ENCODE data around the gene RASSF4. TPM values are rescaled to one million over a fixed set of nuclear protein-coding genes. Genes with fewer than 3 reads are reported as not detected.
A peak's percentile ranks its signal among the peaks of the same experiment; 100 is the strongest.

The RASSF4 gene
- total and polyA plus RNA-seq, 4 experiments from 2014 or later: 0.08 to 1.8 (median 0.92) TPM

DNA sequence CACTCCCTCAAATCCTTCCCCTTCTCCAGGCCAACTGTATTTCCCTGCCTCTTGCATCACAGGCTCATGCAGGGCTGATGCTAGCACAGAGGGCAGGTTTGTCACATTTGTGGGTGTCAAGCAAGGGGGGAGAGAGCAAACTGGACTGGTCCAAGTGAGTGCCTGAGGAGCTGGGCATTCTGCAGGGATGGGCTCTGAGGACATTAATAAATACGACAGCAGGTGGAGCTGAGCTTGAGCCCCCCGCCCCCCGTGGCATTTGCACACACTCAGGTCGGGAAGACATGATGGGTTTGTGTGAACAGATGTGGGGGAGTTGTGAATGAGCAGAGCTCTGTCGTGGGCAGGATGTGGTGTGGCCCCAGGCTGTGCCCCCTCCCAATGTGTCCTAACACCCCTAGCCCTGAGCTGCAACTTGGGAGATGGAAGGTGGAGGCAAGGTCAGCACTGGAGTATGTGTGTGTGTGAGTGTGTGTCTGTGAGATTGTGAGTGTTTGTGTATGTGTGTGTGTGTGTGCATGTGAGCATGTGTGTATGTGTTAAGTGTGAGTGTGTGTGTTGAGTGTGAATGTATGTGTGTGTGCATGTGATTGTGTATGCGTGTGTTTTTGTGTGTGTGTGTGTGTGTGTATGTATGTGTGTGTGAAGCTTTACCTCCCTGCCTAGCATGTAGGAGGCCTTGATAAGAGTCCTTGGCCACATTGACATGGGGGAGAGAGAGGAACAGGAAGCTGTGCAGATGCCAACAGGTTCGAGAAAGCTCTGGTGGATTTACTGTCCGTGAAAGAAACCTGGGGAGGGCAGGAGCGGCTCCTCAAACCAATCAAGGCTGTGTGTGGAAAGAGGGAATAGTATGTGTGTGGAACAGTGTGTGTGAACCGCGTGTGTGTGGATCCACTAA lies 9.1 kb downstream of the RASSF4 start:
- peak in 1 of 5 donors; percentile 9 for DNase-seq
- no peaks in the 10 kb centered on the region for H3K9me3 ChIP-seq (ENCODE audit: control insufficient read depth in 1 of 2, low read length in 2 of 2)
- H3K4me1 Mint-ChIP-seq: peaks cover 9 to 29% (median 18%) of the 10 kb centered on the region in 4 donors
- no peaks in the 10 kb centered on the region for H3K27me3 Mint-ChIP-seq
- no peak overlapping the region for H3K4me3 ChIP-seq (ENCODE audit: low read length in 2 of 2)
- no peaks in the 10 kb centered on the region for H3K9me3 Mint-ChIP-seq
- H3K4me3 Mint-ChIP-seq: peak overlapping the region in 5 of 8 donors; percentile 1 to 60 (median 2)
- no peak overlapping the region for H3K27ac ChIP-seq (ENCODE audit: low read depth, low read length)
- POLR2A ChIA-PET (ENCODE audit: partially characterized antibody): no interaction called here
- CTCF ChIA-PET (ENCODE audit: partially characterized antibody): interaction anchor here (4.0 kb wide), 1 partner anchor 36 kb away, joined by 15 read pairs; no protein-coding TSS in a partner anchor
- intact Hi-C loops (cut with micrococcal nuclease): no loop called here
- no peaks in the 10 kb centered on the region for H3K36me3 Mint-ChIP-seq
- no peaks in the 10 kb centered on the region for H3K36me3 ChIP-seq (ENCODE audit: insufficient read depth, low read length)
- H3K4me1 ChIP-seq (ENCODE audit: insufficient read depth, low read length): peaks cover 29% of the 10 kb centered on the region
- H3K27ac Mint-ChIP-seq: peak overlapping the region in 4 of 7 donors; percentile 0 to 56 (median 4)
- H3K27me3 ChIP-seq (ENCODE audit: insufficient read depth, low read length): no peaks in the 10 kb centered on the region

GRCh38 chr10:44969854-44970253 lies 10.3 kb downstream of the RASSF4 start:
- H3K4me1 Mint-ChIP-seq: peaks cover 11 to 29% (median 20%) of the 10 kb centered on the region in 4 donors
- Histone ChIP-seq H3K27me3 (ENCODE audit: insufficient read depth, low read length) (no peaks in the 10 kb centered on the region), H3K9me3 (ENCODE audit: control insufficient read depth in 1 of 2, low read length in 2 of 2) (no peaks in the 10 kb centered on the region), H3K36me3 (ENCODE audit: insufficient read depth, low read length) (no peaks in the 10 kb centered on the region), H3K4me1 (ENCODE audit: insufficient read depth, low read length) (peaks cover 39% of the 10 kb centered on the region), H3K27ac (ENCODE audit: low read depth, low read length) (no peak overlapping the region), H3K4me3 (ENCODE audit: low read length in 2 of 2) (no peak overlapping the region)
- DNase-seq: no peak
- H3K9me3 Mint-ChIP-seq: no peaks in the 10 kb centered on the region
- no peaks in the 10 kb centered on the region for H3K36me3 Mint-ChIP-seq
- H3K27ac Mint-ChIP-seq: no peak overlapping the region
- no peak overlapping the region for H3K4me3 Mint-ChIP-seq
- H3K27me3 Mint-ChIP-seq: no peaks in the 10 kb centered on the region
- POLR2A ChIA-PET (ENCODE audit: partially characterized antibody): no interaction called here
- CTCF ChIA-PET (ENCODE audit: partially characterized antibody): no interaction called here
- intact Hi-C loops (cut with micrococcal nuclease): loop anchor here (10.0 kb wide), 1 partner anchor 105 kb away; no protein-coding TSS in a partner anchor

GRCh38 chr10:44970812-44971395 lies 11.3 kb downstream of the RASSF4 start:
- no peak overlapping the region for H3K4me3 ChIP-seq (ENCODE audit: low read length in 2 of 2)
- H3K4me1 ChIP-seq (ENCODE audit: insufficient read depth, low read length): peaks cover 42% of the 10 kb centered on the region
- CTCF ChIA-PET (ENCODE audit: partially characterized antibody): interaction anchor here (1.7 kb wide), 1 partner anchor 38 kb away, joined by 9 read pairs; no protein-coding TSS in a partner anchor
- no peak overlapping the region for H3K4me3 Mint-ChIP-seq
- H3K4me1 Mint-ChIP-seq: peaks cover 11 to 30% (median 21%) of the 10 kb centered on the region in 4 donors
- DNase-seq: no peak
- no peaks in the 10 kb centered on the region for H3K9me3 Mint-ChIP-seq
- no peak overlapping the region for H3K27ac ChIP-seq (ENCODE audit: low read depth, low read length)
- H3K27ac Mint-ChIP-seq: peak overlapping the region in 1 of 7 donors; percentile 38
- intact Hi-C loops (cut with micrococcal nuclease): loop anchor here (10.0 kb wide), 1 partner anchor 106 kb away; no protein-coding TSS in a partner anchor
- H3K36me3 ChIP-seq (ENCODE audit: insufficient read depth, low read length): no peaks in the 10 kb centered on the region
- no peaks in the 10 kb centered on the region for H3K9me3 ChIP-seq (ENCODE audit: control insufficient read depth in 1 of 2, low read length in 2 of 2)
- no peaks in the 10 kb centered on the region for H3K36me3 Mint-ChIP-seq
- POLR2A ChIA-PET (ENCODE audit: partially characterized antibody): no interaction called here
- H3K27me3 ChIP-seq (ENCODE audit: insufficient read depth, low read length): no peaks in the 10 kb centered on the region
- H3K27me3 Mint-ChIP-seq: no peaks in the 10 kb centered on the region

DNA sequence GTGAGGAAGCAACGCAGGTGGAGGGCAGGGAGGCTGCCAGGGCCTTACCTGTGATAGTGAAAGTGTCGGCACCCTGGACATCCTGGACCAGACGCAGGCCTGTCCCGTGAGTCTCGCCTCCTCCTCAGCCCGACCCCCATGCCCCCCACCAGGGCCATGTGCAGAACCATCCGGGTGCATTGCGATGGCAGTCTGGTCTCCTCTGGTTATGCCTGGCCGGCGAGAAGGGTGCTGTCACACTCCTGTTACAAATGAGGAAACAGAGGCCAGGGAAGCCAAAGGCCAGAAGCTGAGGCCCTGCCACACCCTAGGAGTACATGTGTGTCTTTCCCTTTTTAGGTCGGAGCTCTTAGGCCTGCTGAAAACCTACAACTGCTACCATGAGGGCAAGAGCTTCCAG lies 11.8 kb downstream of the RASSF4 start:
- Histone ChIP-seq H3K9me3 (ENCODE audit: control insufficient read depth in 1 of 2, low read length in 2 of 2) (no peaks in the 10 kb centered on the region), H3K27me3 (ENCODE audit: insufficient read depth, low read length) (no peaks in the 10 kb centered on the region), H3K27ac (ENCODE audit: low read depth, low read length) (no peak overlapping the region), H3K4me1 (ENCODE audit: insufficient read depth, low read length) (peaks cover 38% of the 10 kb centered on the region), H3K36me3 (ENCODE audit: insufficient read depth, low read length) (no peaks in the 10 kb centered on the region), H3K4me3 (ENCODE audit: low read length in 2 of 2) (no peak overlapping the region)
- no peaks in the 10 kb centered on the region for H3K9me3 Mint-ChIP-seq
- CTCF ChIA-PET (ENCODE audit: partially characterized antibody): interaction anchor here (1.7 kb wide), 1 partner anchor 39 kb away, joined by 9 read pairs; no protein-coding TSS in a partner anchor
- DNase-seq: no peak
- H3K27ac Mint-ChIP-seq: no peak overlapping the region
- POLR2A ChIA-PET (ENCODE audit: partially characterized antibody): no interaction called here
- no peaks in the 10 kb centered on the region for H3K36me3 Mint-ChIP-seq
- H3K27me3 Mint-ChIP-seq: no peaks in the 10 kb centered on the region
- no peak overlapping the region for H3K4me3 Mint-ChIP-seq
- intact Hi-C loops (cut with micrococcal nuclease): loop anchor here (10.0 kb wide), 1 partner anchor 107 kb away; no protein-coding TSS in a partner anchor
- peaks cover 11 to 27% (median 19%) of the 10 kb centered on the region in 4 donors for H3K4me1 Mint-ChIP-seq

- H3K27ac ChIP-seq (ENCODE audit: low read depth, low read length): no peak overlapping the region
- no peaks in the 10 kb centered on the region for H3K36me3 ChIP-seq (ENCODE audit: insufficient read depth, low read length)
- H3K27me3 ChIP-seq (ENCODE audit: insufficient read depth, low read length): no peaks in the 10 kb centered on the region
- no peak overlapping the region for H3K4me3 ChIP-seq (ENCODE audit: low read length in 2 of 2)
- no peaks in the 10 kb centered on the region for H3K36me3 Mint-ChIP-seq
- H3K4me3 Mint-ChIP-seq: peak overlapping the region in 2 of 8 donors; percentile 1 to 5
- ChIA-PET CTCF (ENCODE audit: partially characterized antibody) (interaction anchor here (0.7 to 2.5 kb wide), 3 partner anchors 36 to 40 kb away, joined by 3 to 31 read pairs (median 9); no protein-coding TSS in a partner anchor), POLR2A (ENCODE audit: partially characterized antibody) (no interaction called here)
- H3K9me3 ChIP-seq (ENCODE audit: control insufficient read depth in 1 of 2, low read length in 2 of 2): no peaks in the 10 kb centered on the region
- no peaks in the 10 kb centered on the region for H3K27me3 Mint-ChIP-seq
- peaks cover 36% of the 10 kb centered on the region for H3K4me1 ChIP-seq (ENCODE audit: insufficient read depth, low read length)
- H3K27ac Mint-ChIP-seq: no peak overlapping the region
- peaks cover 11 to 27% (median 19%) of the 10 kb centered on the region in 4 donors for H3K4me1 Mint-ChIP-seq
- intact Hi-C loops (cut with micrococcal nuclease): loop anchor here (10.0 kb wide), 1 partner anchor 107 kb away; no protein-coding TSS in a partner anchor
- no peak for DNase-seq
- no peaks in the 10 kb centered on the region for H3K9me3 Mint-ChIP-seq
Measured at GRCh38 chr10:44971935-44972757, 12.5 kb downstream of the RASSF4 start.

- H3K4me3 Mint-ChIP-seq: no peak overlapping the region
- no peaks in the 10 kb centered on the region for H3K36me3 Mint-ChIP-seq
- Histone ChIP-seq H3K4me1 (ENCODE audit: insufficient read depth, low read length) (peaks cover 31% of the 10 kb centered on the region), H3K27ac (ENCODE audit: low read depth, low read length) (no peak overlapping the region), H3K9me3 (ENCODE audit: control insufficient read depth in 1 of 2, low read length in 2 of 2) (no peaks in the 10 kb centered on the region), H3K4me3 (ENCODE audit: low read length in 2 of 2) (no peak overlapping the region), H3K36me3 (ENCODE audit: insufficient read depth, low read length) (no peaks in the 10 kb centered on the region), H3K27me3 (ENCODE audit: insufficient read depth, low read length) (no peaks in the 10 kb centered on the region)
- ChIA-PET CTCF (ENCODE audit: partially characterized antibody) (interaction anchor here (0.7 to 2.5 kb wide), 3 partner anchors 29 to 39 kb away, joined by 3 to 31 read pairs (median 5); no protein-coding TSS in a partner anchor), POLR2A (ENCODE audit: partially characterized antibody) (interaction anchor here (0.7 kb wide), 1 partner anchor 40 kb away, joined by 3 read pairs; no protein-coding TSS in a partner anchor)
- intact Hi-C loops (cut with micrococcal nuclease): loop anchor here (10.0 kb wide), 1 partner anchor 108 kb away; no protein-coding TSS in a partner anchor
- peaks cover 11 to 23% (median 16%) of the 10 kb centered on the region in 4 donors for H3K4me1 Mint-ChIP-seq
- no peak for DNase-seq
- H3K27me3 Mint-ChIP-seq: no peaks in the 10 kb centered on the region
- no peak overlapping the region for H3K27ac Mint-ChIP-seq
- no peaks in the 10 kb centered on the region for H3K9me3 Mint-ChIP-seq
Measured at GRCh38 chr10:44972874-44973306, 13.3 kb downstream of the RASSF4 start.

Measured in CD4-positive, alpha-beta memory T cell (primary cell).